NT2/D1 (cell line): ENCODE results near the gene PROM1.

Source experiments
- YY1 ChIP-seq: IDR thresholded peaks from 2 replicates; pipeline ENCODE4 v1.6.1; 2011; ENCODE audit not compliant: insufficient read length, insufficient read depth
- ZNF274 ChIP-seq: IDR thresholded peaks from 2 replicates; pipeline ENCODE4 v1.6.1; 2011; ENCODE audit warnings: mild to moderate bottlenecking, low read depth, low read length

DNA sequence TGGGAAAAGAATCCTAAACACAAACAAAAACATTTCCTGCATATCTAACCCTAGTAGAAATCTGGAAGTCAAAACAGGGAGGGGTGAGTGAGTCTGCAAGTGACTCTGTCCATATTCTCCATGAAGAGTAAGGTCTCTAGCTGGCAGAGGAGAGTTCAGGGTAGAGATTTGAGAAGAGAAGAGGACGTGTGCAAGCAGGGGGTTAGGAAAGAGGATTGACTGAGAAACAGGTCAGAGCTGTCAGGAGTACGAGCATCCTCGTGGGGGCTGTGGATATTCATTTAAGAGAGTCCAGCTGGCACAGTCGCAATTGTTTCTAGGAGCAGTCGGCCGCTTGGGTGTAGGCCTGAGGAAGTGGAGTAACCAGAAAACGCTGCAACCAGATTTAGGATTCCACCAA, 27.9 kb downstream of the PROM1 start:
- TF ChIP-seq YY1: no peak
- TF ChIP-seq ZNF274: no peak
